SK-N-SH (cell line): ENCODE data around the gene SPTB. TPM values are rescaled to one million over a fixed set of nuclear protein-coding genes. Genes with fewer than 3 reads are reported as not detected.

Experiments
- CTCF ChIA-PET: fragments of 300-600, 350-600 bp; formaldehyde crosslinking; extraction: SDS; loops from one replicate; lab custom pipeline; 2021; lab: Yijun Ruan, JAX
- POLR2A ChIA-PET: fragments of 350-600 bp; sonication (Branson Sonifier 250); formaldehyde crosslinking; extraction: SDS; loops from one replicate; lab custom pipeline; 2020; ENCODE audit warnings: antibody characterized with exemption, inconsistent platforms; lab: Yijun Ruan, JAX
- DNase-seq: peaks from one replicate; pipeline ENCODE4 v3.0.0; 2012
- H2AFZ ChIP-seq: fragments of 200-600 bp; sonication (generic); 2 replicates; pipeline ENCODE4 v1.8.1; 2016; ENCODE audit warnings: antibody characterized with exemption, mild to moderate bottlenecking, low read depth
- H3F3A ChIP-seq: fragments of 200-600 bp; sonication (generic); replicated peaks from 2 replicates; pipeline ENCODE3; 2016; ENCODE audit warnings: antibody characterized with exemption, mild to moderate bottlenecking; ENCODE audit not compliant: insufficient read depth
- H3K27ac ChIP-seq, 2 experiments: fragments of 200-500 bp in 1 of 2; fragments of 200-600 bp in 1 of 2; sonication (Bioruptor generic) in 1 of 2; sonication (generic), shearing (Covaris generic) in 1 of 2; 2 replicates each; pipeline versions ENCODE4 v1.5.1 to v1.6.1; 2014 to 2016; ENCODE audit warnings: low read depth in 2 of 2, inconsistent platforms in 1 of 2, low read length in 1 of 2, mild to moderate bottlenecking in 1 of 2, mixed read lengths in 1 of 2
- H3K27me3 ChIP-seq: fragments of 200-600 bp; sonication (generic), shearing (Covaris generic); 2 replicates; pipeline ENCODE4 v1.6.1; 2016; ENCODE audit warnings: mixed run types; ENCODE audit not compliant: insufficient read depth
- H3K36me3 ChIP-seq, 2 experiments: fragments of 200-500 bp in 1 of 2; fragments of 200-600 bp in 1 of 2; sonication (Bioruptor generic) in 1 of 2; sonication (generic) in 1 of 2; replicated peaks in 1 of 2; 2 replicates each; pipeline versions ENCODE3 to v1.5.1; 2014 to 2016; ENCODE audit warnings: low read length in 1 of 2, mild to moderate bottlenecking in 1 of 2; ENCODE audit not compliant: insufficient read depth in 2 of 2, control insufficient read depth in 1 of 2
- H3K4me1 ChIP-seq, 2 experiments: fragments of 200-500 bp in 1 of 2; fragments of 200-600 bp in 1 of 2; sonication (Bioruptor generic) in 1 of 2; sonication (generic), shearing (Covaris generic) in 1 of 2; 2 replicates each; pipeline versions ENCODE4 v1.5.1 to v1.6.1; 2014 to 2016; ENCODE audit warnings: low read depth in 1 of 2, low read length in 1 of 2, mixed run types in 1 of 2; ENCODE audit not compliant: insufficient read depth in 2 of 2, control insufficient read depth in 1 of 2
- H3K4me2 ChIP-seq: fragments of 200-600 bp; sonication (generic), shearing (Covaris generic); 2 replicates; pipeline ENCODE4 v1.6.1; 2017; ENCODE audit warnings: mixed run types
- H3K4me3 ChIP-seq, 2 experiments: fragments of 200-500 bp in 1 of 2; fragments of 200-600 bp in 1 of 2; sonication (Bioruptor generic) in 1 of 2; sonication (generic), shearing (Covaris generic) in 1 of 2; 2 replicates each; pipeline versions ENCODE4 v1.5.1 to v1.8.1; 2014 to 2016; ENCODE audit warnings: low read depth in 2 of 2, inconsistent platforms in 1 of 2, low read length in 1 of 2, mild to moderate bottlenecking in 1 of 2, mixed read lengths in 1 of 2, moderate library complexity in 1 of 2
- H3K79me2 ChIP-seq: fragments of 200-600 bp; sonication (generic); 2 replicates; pipeline ENCODE4 v1.8.1; 2017; ENCODE audit warnings: mild to moderate bottlenecking; ENCODE audit not compliant: insufficient read depth
- H3K9ac ChIP-seq: fragments of 200-600 bp; sonication (generic); 2 replicates; pipeline ENCODE4 v1.6.1; 2017; ENCODE audit warnings: mixed run types
- H3K9me2 ChIP-seq: fragments of 200-600 bp; sonication (generic); 2 replicates; pipeline ENCODE4 v1.6.1; 2017; ENCODE audit warnings: mixed run types
- H3K9me3 ChIP-seq: fragments of 200-600 bp; sonication (generic); 2 replicates; pipeline ENCODE4 v1.6.1; 2017; ENCODE audit warnings: mixed run types, mild to moderate bottlenecking, moderate library complexity
- H4K20me1 ChIP-seq: fragments of 200-600 bp; sonication (generic); 2 replicates; pipeline ENCODE4 v1.6.1; 2017; ENCODE audit warnings: mild to moderate bottlenecking, mixed run types; ENCODE audit not compliant: insufficient read depth
- EP300 ChIP-seq, 2 experiments: IDR thresholded peaks; 2 replicates each; pipeline versions ENCODE4 v1.4.0 to v1.6.1; 2012; ENCODE audit warnings: borderline replicate concordance in 1 of 2, low read depth in 1 of 2, low read length in 1 of 2
- FOSL2 ChIP-seq: IDR thresholded peaks from 2 replicates; pipeline ENCODE4 v1.4.0; 2012; ENCODE audit warnings: low read depth, mild to moderate bottlenecking, moderate library complexity, borderline replicate concordance
- GATA2 ChIP-seq: sonication (generic); formaldehyde crosslinking; IDR thresholded peaks from 2 replicates; pipeline ENCODE4 v1.5.0; 2020; ENCODE audit warnings: mild to moderate bottlenecking, missing genetic modification reagents
- MEF2A ChIP-seq: IDR thresholded peaks from 2 replicates; pipeline ENCODE4 v1.4.0; 2012; ENCODE audit warnings: low read depth, borderline replicate concordance
- MXI1 ChIP-seq: IDR thresholded peaks from 2 replicates; pipeline ENCODE4 v1.6.1; 2012; ENCODE audit warnings: mild to moderate bottlenecking, low read depth, low read length, improper control_type of control experiment
- NFIC ChIP-seq: IDR thresholded peaks from 2 replicates; pipeline ENCODE4 v1.4.0; 2012; ENCODE audit warnings: borderline replicate concordance
- NRF1 ChIP-seq: IDR thresholded peaks from 2 replicates; pipeline ENCODE4 v1.6.1; 2012; ENCODE audit warnings: low read depth, mild to moderate bottlenecking, low read length
- RAD21 ChIP-seq: IDR thresholded peaks from 2 replicates; pipeline ENCODE4 v1.6.1; 2012; ENCODE audit warnings: mild to moderate bottlenecking, low read length
- RCOR1 ChIP-seq: fragments of 150-350 bp; IDR thresholded peaks from 2 replicates; pipeline ENCODE4 v1.6.1; 2017; ENCODE audit warnings: antibody characterized with exemption, low read length
- RXRA ChIP-seq: IDR thresholded peaks from 2 replicates; pipeline ENCODE4 v1.4.0; 2012; ENCODE audit warnings: low read depth, mild to moderate bottlenecking, borderline replicate concordance
- SIN3A ChIP-seq: IDR thresholded peaks from 2 replicates; pipeline ENCODE4 v1.6.1; 2012; ENCODE audit warnings: low read depth, mild to moderate bottlenecking, low read length, moderate library complexity, borderline replicate concordance
- TAF1 ChIP-seq: IDR thresholded peaks from 2 replicates; pipeline ENCODE4 v1.6.1; 2012; ENCODE audit warnings: low read depth, mild to moderate bottlenecking, low read length, moderate library complexity, borderline replicate concordance
- TCF12 ChIP-seq: IDR thresholded peaks from 2 replicates; pipeline ENCODE4 v1.4.0; 2012
- TEAD4 ChIP-seq: IDR thresholded peaks from 2 replicates; pipeline ENCODE4 v1.4.0; 2012; ENCODE audit warnings: mild to moderate bottlenecking, borderline replicate concordance; ENCODE audit not compliant: insufficient read depth
- USF1 ChIP-seq: IDR thresholded peaks from 2 replicates; pipeline ENCODE4 v1.4.0; 2012; ENCODE audit warnings: low read depth, borderline replicate concordance
- WGBS: methylation state at CpG from one replicate; pipeline ENCODE4 v1.1.6; 2017; ENCODE audit warnings: low lambda C conversion rate; 5-methylcytosine and 5-hydroxymethylcytosine counted together
- polyA plus RNA-seq, 3 experiments: library from polyadenylated mRNA; depleted of rRNA; stranded (reverse); fragments of >200 nt; gene quantifications; 2 replicates each; pipeline ENCODE4 v1.2.3, GENCODE V29; 2012
- TF ChIP-seq, protein P1 (sequence below): fragments of 150-350 bp; IDR thresholded peaks from 2 replicates; pipeline ENCODE4 v1.6.1; 2017; ENCODE audit warnings: antibody characterized with exemption, low read length, low read depth, borderline replicate concordance
- TF ChIP-seq, protein P2 (sequence below): fragments of 200-600 bp; sonication (generic); IDR thresholded peaks from 2 replicates; pipeline ENCODE4 v1.6.1; 2017; ENCODE audit warnings: antibody characterized with exemption, mild to moderate bottlenecking, moderate library complexity

Gene SPTB
- polyA plus RNA-seq, 1 of the 3 experiments (the other 2 are of a cell fraction): 0.15 TPM

GRCh38 chr14:64713677-64714076 is 166.0 kb downstream of the SPTB start (continued):
- TF ChIP-seq NFIC: no peak

DNA sequence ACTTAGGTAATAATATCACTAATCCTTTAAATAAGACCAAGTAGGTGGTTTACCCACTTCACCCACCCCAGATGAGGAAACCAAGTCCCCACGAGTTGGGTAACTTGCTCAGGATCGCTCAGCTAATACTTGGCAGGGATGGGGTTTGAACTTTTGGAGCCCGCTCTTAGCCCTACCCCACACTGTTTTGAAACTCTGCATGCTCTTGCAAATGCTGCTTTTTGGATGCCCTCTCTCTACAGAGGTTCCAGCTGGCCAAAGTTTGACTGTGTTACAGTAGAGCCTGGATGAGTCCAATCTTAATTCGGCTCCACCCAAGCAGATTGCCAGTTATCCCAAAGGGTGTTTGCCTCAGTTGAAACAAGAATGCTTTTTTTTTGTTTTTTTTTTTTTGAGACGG is 168.7 kb downstream of the SPTB start:
- Histone ChIP-seq H3K4me2 (no peak overlapping the region), H3K9me3 (peaks cover 11% of the 10 kb centered on the region)

More for the DNA sequence above, 168.7 kb downstream of the SPTB start:
- Histone ChIP-seq H3K36me3 (peaks cover 0 to 10% of the 10 kb centered on the region in 2 experiments), H3K9ac (no peak overlapping the region), H3K79me2 (peaks cover 36% of the 10 kb centered on the region), H2AFZ (no peak overlapping the region), H3K27me3 (no peaks in the 10 kb centered on the region), H4K20me1 (no peaks in the 10 kb centered on the region), H3K27ac (no peak overlapping the region), H3K4me3 (no peak overlapping the region), H3K4me1 (peaks cover 0 to 24% of the 10 kb centered on the region in 2 experiments; a peak in 1 of 4 replicates), H3K9me2 (no peaks in the 10 kb centered on the region), H3F3A (no peaks in the 10 kb centered on the region)
- ChIA-PET CTCF (no interaction called here), POLR2A (no interaction called here)
- DNase-seq: no peak
- TF ChIP-seq TAF1 (no peak), TEAD4 (no peak), RCOR1 (no peak), RAD21 (no peak), FOSL2 (no peak), TCF12 (no peak), NRF1 (no peak), GATA2 (CRISPR knock-in tag) (no peak), RXRA (no peak), MXI1 (no peak), USF1 (no peak), MEF2A (no peak), EP300 (IDR thresholded peaks at IDR 0.05; ENCODE audit: borderline replicate concordance in 1 of 2, low read depth in 1 of 2, low read length in 1 of 2) (no peak), SIN3A (no peak)
- TF ChIP-seq, protein P1, sequence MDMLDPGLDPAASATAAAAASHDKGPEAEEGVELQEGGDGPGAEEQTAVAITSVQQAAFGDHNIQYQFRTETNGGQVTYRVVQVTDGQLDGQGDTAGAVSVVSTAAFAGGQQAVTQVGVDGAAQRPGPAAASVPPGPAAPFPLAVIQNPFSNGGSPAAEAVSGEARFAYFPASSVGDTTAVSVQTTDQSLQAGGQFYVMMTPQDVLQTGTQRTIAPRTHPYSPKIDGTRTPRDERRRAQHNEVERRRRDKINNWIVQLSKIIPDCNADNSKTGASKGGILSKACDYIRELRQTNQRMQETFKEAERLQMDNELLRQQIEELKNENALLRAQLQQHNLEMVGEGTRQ: no peak
- TF ChIP-seq, protein P2, sequence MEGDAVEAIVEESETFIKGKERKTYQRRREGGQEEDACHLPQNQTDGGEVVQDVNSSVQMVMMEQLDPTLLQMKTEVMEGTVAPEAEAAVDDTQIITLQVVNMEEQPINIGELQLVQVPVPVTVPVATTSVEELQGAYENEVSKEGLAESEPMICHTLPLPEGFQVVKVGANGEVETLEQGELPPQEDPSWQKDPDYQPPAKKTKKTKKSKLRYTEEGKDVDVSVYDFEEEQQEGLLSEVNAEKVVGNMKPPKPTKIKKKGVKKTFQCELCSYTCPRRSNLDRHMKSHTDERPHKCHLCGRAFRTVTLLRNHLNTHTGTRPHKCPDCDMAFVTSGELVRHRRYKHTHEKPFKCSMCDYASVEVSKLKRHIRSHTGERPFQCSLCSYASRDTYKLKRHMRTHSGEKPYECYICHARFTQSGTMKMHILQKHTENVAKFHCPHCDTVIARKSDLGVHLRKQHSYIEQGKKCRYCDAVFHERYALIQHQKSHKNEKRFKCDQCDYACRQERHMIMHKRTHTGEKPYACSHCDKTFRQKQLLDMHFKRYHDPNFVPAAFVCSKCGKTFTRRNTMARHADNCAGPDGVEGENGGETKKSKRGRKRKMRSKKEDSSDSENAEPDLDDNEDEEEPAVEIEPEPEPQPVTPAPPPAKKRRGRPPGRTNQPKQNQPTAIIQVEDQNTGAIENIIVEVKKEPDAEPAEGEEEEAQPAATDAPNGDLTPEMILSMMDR: no peak
- 85% methylated on average over 5 of the region's 5 CpGs for WGBS
